Spinal cord (tissue), 10 donors: Measurements from ENCODE around the gene NAA60. TPM values are rescaled to one million over a fixed set of nuclear protein-coding genes. Genes with fewer than 3 reads are reported as not detected.

Experiments used
- DNase-seq, 6 donors: peaks; one replicate each; pipeline versions ENCODE4 v3.0.0 to v3.0.0-alpha.2; 2013 to 2015; ENCODE audit warnings: low spot score in 6 of 6, low read depth in 4 of 6
- H3K27ac ChIP-seq: one replicate; pipeline ENCODE4 v1.5.1; 2013; ENCODE audit warnings: low read depth, low read length, control low read depth
- H3K27me3 ChIP-seq: one replicate; pipeline ENCODE4 v1.6.1; 2013; ENCODE audit warnings: low read length; ENCODE audit not compliant: control insufficient read depth, insufficient read depth
- H3K36me3 ChIP-seq: one replicate; pipeline ENCODE4 v1.6.1; 2013; ENCODE audit warnings: low read length; ENCODE audit not compliant: control insufficient read depth, insufficient read depth
- H3K4me1 ChIP-seq: one replicate; pipeline ENCODE4 v1.6.1; 2013; ENCODE audit warnings: low read length; ENCODE audit not compliant: control insufficient read depth, insufficient read depth
- H3K4me3 ChIP-seq: one replicate; pipeline ENCODE4 v1.5.1; 2013; ENCODE audit warnings: low read depth, low read length, control low read depth
- H3K9me3 ChIP-seq: one replicate; pipeline ENCODE4 v1.6.1; 2013; ENCODE audit warnings: low read length; ENCODE audit not compliant: control insufficient read depth, insufficient read depth
- WGBS: methylation state at CpG from one replicate; pipeline ENCODE4 v1.1.5; 2013; ENCODE audit warnings: missing lambda C conversion rate; ENCODE audit not compliant: insufficient coverage; 5-methylcytosine and 5-hydroxymethylcytosine counted together
- polyA plus RNA-seq, 2 donors: library from polyadenylated mRNA; unstranded; fragments of 120-200 nt; gene quantifications; one replicate each; pipeline ENCODE4 v1.2.1, GENCODE V29; 2013; ENCODE audit not compliant: insufficient read length in 2 of 2
- small RNA-seq: library from RNA; depleted of rRNA; stranded (forward); fragments of <200 nt; gene quantifications from one replicate; pipeline ENCODE3, GENCODE V24; 2014; ENCODE audit warnings: low replicate concordance
- total RNA-seq, 2 donors: library from RNA; depleted of rRNA in 1 of 2; stranded (reverse); fragments of 120-200 nt in 1 of 2; fragments of >200 nt in 1 of 2; gene quantifications; one replicate each; pipeline versions ENCODE4 v1.2.3 to v1.2.4, GENCODE V29; 2013 to 2014
- donor health status: healthy.

Gene NAA60
- total and polyA plus RNA-seq, 4 donors: 14.8 to 71.3 (median 41.9) TPM

DNA sequence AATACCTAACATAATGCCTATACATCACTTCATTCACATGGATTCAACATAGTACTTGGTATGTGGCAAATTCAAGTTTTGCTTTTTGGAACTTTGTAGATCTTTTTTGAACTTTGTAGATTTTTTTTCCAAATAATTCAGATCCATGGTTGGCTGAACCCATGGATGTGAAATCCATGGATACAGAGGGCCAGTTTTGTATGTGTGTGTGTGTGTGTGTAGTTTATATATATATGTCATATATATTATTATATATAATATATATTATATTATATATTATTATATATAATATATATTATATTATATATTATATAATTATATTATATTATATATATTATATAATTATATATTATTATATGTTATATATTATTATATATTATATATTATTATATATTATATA, 85.7 kb downstream of the NAA60 start:
- Histone ChIP-seq H3K36me3 (peaks cover 60% of the 10 kb centered on the region), H3K27me3 (no peaks in the 10 kb centered on the region), H3K9me3 (no peaks in the 10 kb centered on the region), H3K4me3 (no peak overlapping the region), H3K27ac (no peak overlapping the region), H3K4me1 (no peaks in the 10 kb centered on the region)
- no peak for DNase-seq

DNA sequence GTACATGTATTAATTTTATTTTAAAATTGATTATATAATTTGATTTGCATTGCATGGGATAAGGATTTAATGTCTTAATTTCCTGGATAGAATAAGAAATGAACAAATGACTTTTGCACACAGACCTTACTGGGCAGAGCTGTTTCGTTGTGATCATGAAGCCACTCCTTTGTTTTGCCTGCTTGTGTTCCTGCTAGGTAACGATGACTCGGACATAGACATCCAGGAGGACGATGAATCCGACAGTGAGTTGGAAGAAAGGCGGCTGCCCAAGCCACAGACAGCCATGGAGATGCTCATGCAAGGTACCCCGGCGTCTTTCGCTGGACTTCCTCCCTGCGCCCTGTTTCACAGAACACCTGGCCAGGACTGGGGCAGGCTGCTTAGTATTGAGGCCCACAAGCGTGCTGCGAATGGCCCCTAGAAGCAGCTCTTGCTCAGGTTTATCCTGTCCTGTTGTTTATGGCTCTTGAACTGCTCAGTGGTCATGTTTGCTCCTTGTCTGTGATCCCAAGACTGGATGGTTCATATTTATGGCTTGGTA, 87.0 kb downstream of the NAA60 start:
- 98% methylated on average over 12 of the region's 12 CpGs for WGBS
- DNase-seq: no peak
- Histone ChIP-seq H3K4me3 (no peak overlapping the region), H3K9me3 (no peaks in the 10 kb centered on the region), H3K27me3 (no peaks in the 10 kb centered on the region), H3K4me1 (peaks cover 8% of the 10 kb centered on the region), H3K36me3 (peaks cover 69% of the 10 kb centered on the region), H3K27ac (no peak overlapping the region)

DNA sequence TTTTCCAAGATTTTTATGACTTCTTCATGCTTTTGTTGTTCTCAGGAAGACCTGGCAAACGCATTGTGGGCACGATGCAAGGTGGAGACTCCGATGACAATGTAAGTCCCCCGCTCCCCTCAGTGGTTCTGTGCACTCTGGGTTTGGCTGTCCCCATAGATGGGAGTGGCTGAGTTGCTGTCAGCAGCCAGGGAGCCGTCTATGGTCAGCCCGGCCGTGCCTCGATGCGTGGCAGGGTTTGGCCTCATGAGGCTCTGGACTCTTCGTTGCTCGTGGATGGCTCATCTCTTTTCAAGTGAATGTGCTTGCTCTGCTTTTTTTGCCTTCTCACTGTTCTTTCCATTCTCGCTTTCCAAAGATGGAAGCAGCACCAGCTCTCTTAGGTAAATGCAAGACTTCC, 89.3 kb downstream of the NAA60 start:
- H3K9me3 ChIP-seq: no peaks in the 10 kb centered on the region
- H3K27me3 ChIP-seq: no peaks in the 10 kb centered on the region
- no peak for DNase-seq
- no peak overlapping the region for H3K27ac ChIP-seq
- WGBS: 94% methylated on average over 11 of the region's 12 CpGs
- H3K4me1 ChIP-seq: peaks cover 18% of the 10 kb centered on the region
- no peak overlapping the region for H3K4me3 ChIP-seq
- peaks cover 62% of the 10 kb centered on the region for H3K36me3 ChIP-seq

DNA sequence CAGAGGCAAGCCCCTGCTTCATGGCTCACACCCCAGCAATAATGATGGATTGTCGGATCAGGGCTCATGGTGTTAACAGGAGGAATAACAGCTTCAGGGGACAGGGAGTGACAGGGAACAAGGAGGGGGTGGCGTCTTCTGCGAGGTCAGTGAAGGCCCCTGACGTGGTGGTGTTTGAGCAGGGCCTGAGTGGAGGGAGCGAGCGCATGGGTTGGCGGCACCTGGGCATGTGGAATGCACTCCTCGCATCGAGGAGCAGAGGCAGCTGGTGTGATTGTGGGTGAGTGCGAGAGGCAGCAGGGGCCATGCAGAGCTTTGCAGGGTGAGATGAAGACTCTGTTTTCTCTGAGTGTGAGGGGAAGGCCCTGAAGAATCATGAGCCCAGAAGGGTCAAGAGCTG, 90.6 kb downstream of the NAA60 start:
- Histone ChIP-seq H3K4me1 (peaks cover 18% of the 10 kb centered on the region), H3K4me3 (no peak overlapping the region), H3K27me3 (no peaks in the 10 kb centered on the region), H3K9me3 (no peaks in the 10 kb centered on the region), H3K36me3 (peaks cover 54% of the 10 kb centered on the region), H3K27ac (no peak overlapping the region)
- DNase-seq: no peak
- WGBS: 98% methylated on average over 10 of the region's 10 CpGs

DNA sequence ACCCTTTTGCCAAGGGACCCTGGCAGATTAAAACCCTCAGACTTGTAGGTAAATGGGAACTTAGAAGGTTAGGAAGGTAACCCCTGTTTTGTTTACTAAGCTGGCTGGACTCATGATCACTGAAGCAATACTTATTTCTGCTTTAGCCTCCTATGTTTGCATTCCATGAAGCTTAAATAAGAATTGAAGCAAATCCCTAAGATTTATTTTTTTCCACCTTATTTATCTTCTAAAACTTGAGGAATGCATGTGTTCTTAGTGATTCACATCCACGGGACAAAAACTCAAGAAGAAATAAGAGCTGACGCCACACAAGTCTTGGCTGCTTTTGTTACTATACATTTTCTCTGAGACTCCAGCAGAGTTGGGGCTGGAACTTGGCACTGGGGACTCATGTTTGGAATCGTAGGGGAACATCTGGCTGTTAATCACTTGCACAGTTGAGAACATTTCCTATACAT, 92.8 kb downstream of the NAA60 start:
- no peaks in the 10 kb centered on the region for H3K9me3 ChIP-seq
- H3K36me3 ChIP-seq: peaks cover 50% of the 10 kb centered on the region
- H3K4me3 ChIP-seq: no peak overlapping the region
- H3K27ac ChIP-seq: peak overlapping the region; percentile 80
- no peaks in the 10 kb centered on the region for H3K27me3 ChIP-seq
- DNase-seq: peak in 2 of 6 donors; percentile 23 to 56
- H3K4me1 ChIP-seq: peaks cover 18% of the 10 kb centered on the region
- 43% methylated on average over 1 of the region's 3 CpGs for WGBS

Small RNAs within 50 kb of the gene (small RNA-seq; reads per million reads assigned to genes)
- gene MIR6126: not detected

Other genes with a start within 250 kb of the NAA60 start
- gene ZNF200, start 208.5 kb upstream of the NAA60 start, total RNA-seq: 10 to 100 TPM in 1 of 2 donors, 1 to 10 TPM in 1; 9.8 to 14.9 TPM
- 10 to 100 TPM in 1 of 2 donors, 1 to 10 TPM in 1; 9.8 to 11.1 TPM for gene ZNF200, start 208.5 kb upstream of the NAA60 start, polyA plus RNA-seq
- 1 to 10 TPM in 1 of 2 donors, under 1 TPM in 1; 0.33 to 1.8 TPM for gene MEFV, start 187.0 kb upstream of the NAA60 start, total RNA-seq
- gene MEFV, start 187.0 kb upstream of the NAA60 start, polyA plus RNA-seq: under 1 TPM; 0.29 to 0.36 TPM
- 10 to 100 TPM; 34.5 to 44.8 TPM for gene ZNF263, start 160.2 kb upstream of the NAA60 start, total RNA-seq
- gene ZNF263, start 160.2 kb upstream of the NAA60 start, polyA plus RNA-seq: 10 to 100 TPM; 30.0 to 30.2 TPM
- 10 to 100 TPM; 20.3 to 23.8 TPM for gene TIGD7, start 138.2 kb upstream of the NAA60 start, total RNA-seq
- gene TIGD7, start 138.2 kb upstream of the NAA60 start, polyA plus RNA-seq: 10 to 100 TPM; 12.0 to 14.0 TPM
- 10 to 100 TPM; 39.8 to 54.8 TPM for gene ZNF75A, start 138.2 kb upstream of the NAA60 start, total RNA-seq
- 10 to 100 TPM; 40.5 to 53.6 TPM for gene ZNF75A, start 138.2 kb upstream of the NAA60 start, polyA plus RNA-seq
- 1 to 10 TPM in 1 of 2 donors, under 1 TPM in 1; 0.55 to 1.3 TPM for gene OR2C1, start 87.8 kb upstream of the NAA60 start, total RNA-seq
- under 1 TPM; 0.48 to 0.86 TPM for gene OR2C1, start 87.8 kb upstream of the NAA60 start, polyA plus RNA-seq
- gene ZSCAN32, start 42.7 kb upstream of the NAA60 start, total RNA-seq: 10 to 100 TPM in 1 of 2 donors, 1 to 10 TPM in 1; 9.7 to 16.1 TPM
- 10 to 100 TPM; 17.7 to 18.2 TPM for gene ZSCAN32, start 42.7 kb upstream of the NAA60 start, polyA plus RNA-seq
- 10 to 100 TPM in 1 of 2 donors, 1 to 10 TPM in 1; 8.6 to 15.8 TPM for gene ZNF174, start 42.5 kb upstream of the NAA60 start, total RNA-seq
- 10 to 100 TPM; 13.3 to 15.2 TPM for gene ZNF174, start 42.5 kb upstream of the NAA60 start, polyA plus RNA-seq
- gene ZNF597, start 176 bp upstream of the NAA60 start, total RNA-seq: 1 to 10 TPM; 4.2 to 5.0 TPM
- gene ZNF597, start 176 bp upstream of the NAA60 start, polyA plus RNA-seq: 1 to 10 TPM; 3.3 TPM
- gene C16orf90, start 51.8 kb downstream of the NAA60 start, total RNA-seq: not detected
- not detected for gene C16orf90, start 51.8 kb downstream of the NAA60 start, polyA plus RNA-seq
- gene CLUAP1, start 57.3 kb downstream of the NAA60 start, total RNA-seq: 10 to 100 TPM; 29.0 to 50.7 TPM
- gene CLUAP1, start 57.3 kb downstream of the NAA60 start, polyA plus RNA-seq: 10 to 100 TPM; 42.1 to 50.4 TPM
- under 1 TPM; 0.59 to 0.88 TPM for gene NLRC3, start 133.7 kb downstream of the NAA60 start, total RNA-seq
- 1 to 10 TPM; 2.3 to 3.3 TPM for gene NLRC3, start 133.7 kb downstream of the NAA60 start, polyA plus RNA-seq
- gene SLX4, start 167.9 kb downstream of the NAA60 start, total RNA-seq: 1 to 10 TPM; 6.2 to 6.9 TPM
- gene SLX4, start 167.9 kb downstream of the NAA60 start, polyA plus RNA-seq: 10 to 100 TPM; 10.5 to 15.7 TPM
- gene DNASE1, start 211.0 kb downstream of the NAA60 start, total RNA-seq: 10 to 100 TPM; 23.5 to 29.2 TPM
- gene DNASE1, start 211.0 kb downstream of the NAA60 start, polyA plus RNA-seq: 10 to 100 TPM; 24.2 to 37.6 TPM